CD8-positive, alpha-beta memory T cell (primary cell): ENCODE data around the gene TP63. TPM values are rescaled to one million over a fixed set of nuclear protein-coding genes. Genes with fewer than 3 reads are reported as not detected.

Experiments
- CTCF ChIA-PET: fragments of 350-600 bp; sonication (Branson Sonifier 250); formaldehyde crosslinking; loops from one replicate; lab custom pipeline; 2021; ENCODE audit warnings: antibody characterized with exemption; lab: Charles Lee
- POLR2A ChIA-PET: fragments of 350-600 bp; sonication (Branson Sonifier 250); formaldehyde crosslinking; loops from one replicate; lab custom pipeline; 2021; ENCODE audit warnings: antibody characterized with exemption; lab: Charles Lee
- DNase-seq, 5 donors: peaks; one replicate each; pipeline versions ENCODE4 v3.0.0 to v3.0.0-alpha.2; 2020 to 2022; ENCODE audit warnings: mixed read lengths in 1 of 5
- H3K27ac ChIP-seq: one replicate; pipeline ENCODE4 v1.7.0; 2013; ENCODE audit warnings: low read depth, mild to moderate bottlenecking, low read length, moderate library complexity
- H3K27me3 ChIP-seq: 2 replicates; pipeline ENCODE4 v1.7.0; 2013; ENCODE audit warnings: low read length, mild to moderate bottlenecking; ENCODE audit not compliant: insufficient read depth, poor library complexity, severe bottlenecking
- H3K36me3 ChIP-seq: 2 replicates; pipeline ENCODE4 v1.7.0; 2013; ENCODE audit warnings: mild to moderate bottlenecking, low read length, moderate library complexity; ENCODE audit not compliant: insufficient read depth
- H3K4me1 ChIP-seq: 2 replicates; pipeline ENCODE4 v1.7.0; 2013; ENCODE audit warnings: mild to moderate bottlenecking, low read length, moderate library complexity; ENCODE audit not compliant: insufficient read depth
- H3K4me3 ChIP-seq: 2 replicates; pipeline ENCODE4 v1.7.0; 2013; ENCODE audit warnings: mild to moderate bottlenecking, low read length
- H3K9me3 ChIP-seq: 2 replicates; pipeline ENCODE4 v1.7.0; 2013; ENCODE audit warnings: mild to moderate bottlenecking, low read length
- H3K27ac Mint-ChIP-seq, 8 donors: one replicate each; pipeline ENCODE4 v1.8.0; 2020 to 2021; ENCODE audit warnings: mixed read lengths in 8 of 8, mild to moderate bottlenecking in 6 of 8, inconsistent platforms in 3 of 8, moderate library complexity in 3 of 8
- H3K27me3 Mint-ChIP-seq, 2 donors: one replicate each; pipeline ENCODE4 v1.8.0; 2020 to 2021; ENCODE audit warnings: mixed read lengths in 2 of 2, mild to moderate bottlenecking in 1 of 2, moderate library complexity in 1 of 2
- H3K36me3 Mint-ChIP-seq, 3 donors: one replicate each; pipeline ENCODE4 v1.8.0; 2020 to 2021; ENCODE audit warnings: mixed read lengths in 3 of 3, inconsistent platforms in 1 of 3, mild to moderate bottlenecking in 1 of 3
- H3K4me1 Mint-ChIP-seq, 3 donors: one replicate each; pipeline ENCODE4 v1.8.0; 2020 to 2021; ENCODE audit warnings: mixed read lengths in 3 of 3, inconsistent platforms in 1 of 3, mild to moderate bottlenecking in 1 of 3
- H3K4me3 Mint-ChIP-seq, 7 donors: one replicate each; pipeline ENCODE4 v1.8.0; 2020 to 2021; ENCODE audit warnings: mixed read lengths in 7 of 7, mild to moderate bottlenecking in 6 of 7, moderate library complexity in 4 of 7, inconsistent platforms in 2 of 7
- H3K9me3 Mint-ChIP-seq, 5 donors: one replicate each; pipeline ENCODE4 v1.8.0; 2020 to 2022; ENCODE audit warnings: mixed read lengths in 5 of 5, mild to moderate bottlenecking in 3 of 5, moderate library complexity in 2 of 5, inconsistent platforms in 1 of 5
- polyA plus RNA-seq: library from polyadenylated mRNA; unstranded; fragments of 300-500 nt; fragmentation: Illumina TruSeq; gene quantifications from one replicate; pipeline ENCODE4 v1.2.3, GENCODE V29; 2021
- total RNA-seq, 2 experiments: library from RNA; stranded (reverse); gene quantifications; one replicate each; pipeline ENCODE4 v1.2.3, GENCODE V29; 2021

TP63 gene
- total and polyA plus RNA-seq, 3 experiments from 2014 or later: 0.13 to 0.82 (median 0.31) TPM

DNA sequence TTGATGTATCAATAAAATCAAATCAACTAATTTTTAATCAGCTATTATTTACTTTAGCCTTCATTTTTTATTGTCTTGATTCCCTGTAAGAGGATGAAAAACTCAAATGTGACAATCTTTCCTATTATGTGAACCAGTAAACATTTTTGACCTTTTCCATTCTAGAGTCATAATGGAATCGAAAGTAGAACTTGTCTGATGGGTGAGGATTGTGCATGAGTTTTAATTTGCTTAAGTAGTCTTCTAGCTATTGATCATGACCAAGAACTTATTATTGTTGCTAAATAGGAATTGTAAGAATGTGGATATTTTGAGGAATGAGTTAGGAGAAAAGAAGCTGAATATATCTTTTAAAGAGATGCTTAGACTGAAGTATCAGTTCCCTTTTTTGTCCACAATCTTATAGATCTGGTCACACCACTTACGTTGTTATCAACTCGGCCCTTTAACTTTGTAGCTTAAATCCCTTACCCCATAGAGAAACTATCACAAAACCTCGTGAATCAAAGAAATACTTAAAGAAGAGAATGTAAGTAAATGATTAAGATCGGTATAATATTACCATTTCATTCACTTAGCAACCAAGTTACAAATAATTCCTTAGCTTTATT, 147.3 kb downstream of the TP63 start:
- H3K36me3 Mint-ChIP-seq: no peaks in the 10 kb centered on the region
- no peaks in the 10 kb centered on the region for H3K4me1 ChIP-seq
- H3K27ac Mint-ChIP-seq: no peak overlapping the region
- no peaks in the 10 kb centered on the region for H3K9me3 ChIP-seq
- H3K9me3 Mint-ChIP-seq: no peaks in the 10 kb centered on the region
- no peak overlapping the region for H3K4me3 ChIP-seq
- H3K4me3 Mint-ChIP-seq: no peak overlapping the region
- no peak for DNase-seq
- no peaks in the 10 kb centered on the region for H3K36me3 ChIP-seq
- peaks cover 0 to 3% of the 10 kb centered on the region in 2 donors for H3K27me3 Mint-ChIP-seq
- no peaks in the 10 kb centered on the region for H3K27me3 ChIP-seq
- CTCF ChIA-PET: interaction anchor here (1.3 kb wide), 1 partner anchor 10 kb away, joined by 3 read pairs; no protein-coding TSS in a partner anchor
- POLR2A ChIA-PET: no interaction called here
- no peak overlapping the region for H3K27ac ChIP-seq
- H3K4me1 Mint-ChIP-seq: no peaks in the 10 kb centered on the region

- H3K27me3 Mint-ChIP-seq: peaks cover 0 to 3% of the 10 kb centered on the region in 2 donors
- Histone ChIP-seq H3K4me3 (no peak overlapping the region), H3K27me3 (no peaks in the 10 kb centered on the region), H3K4me1 (no peaks in the 10 kb centered on the region), H3K9me3 (no peaks in the 10 kb centered on the region), H3K36me3 (no peaks in the 10 kb centered on the region), H3K27ac (no peak overlapping the region)
- DNase-seq: no peak
- ChIA-PET CTCF (interaction anchor here (1.3 kb wide), 1 partner anchor 10 kb away, joined by 3 read pairs; no protein-coding TSS in a partner anchor), POLR2A (no interaction called here)
- H3K4me1 Mint-ChIP-seq: no peaks in the 10 kb centered on the region
- H3K4me3 Mint-ChIP-seq: no peak overlapping the region
- no peaks in the 10 kb centered on the region for H3K9me3 Mint-ChIP-seq
- H3K27ac Mint-ChIP-seq: no peak overlapping the region
- no peaks in the 10 kb centered on the region for H3K36me3 Mint-ChIP-seq
Observed at GRCh38 chr3:189779166-189779565, 148.0 kb downstream of the TP63 start.

DNA sequence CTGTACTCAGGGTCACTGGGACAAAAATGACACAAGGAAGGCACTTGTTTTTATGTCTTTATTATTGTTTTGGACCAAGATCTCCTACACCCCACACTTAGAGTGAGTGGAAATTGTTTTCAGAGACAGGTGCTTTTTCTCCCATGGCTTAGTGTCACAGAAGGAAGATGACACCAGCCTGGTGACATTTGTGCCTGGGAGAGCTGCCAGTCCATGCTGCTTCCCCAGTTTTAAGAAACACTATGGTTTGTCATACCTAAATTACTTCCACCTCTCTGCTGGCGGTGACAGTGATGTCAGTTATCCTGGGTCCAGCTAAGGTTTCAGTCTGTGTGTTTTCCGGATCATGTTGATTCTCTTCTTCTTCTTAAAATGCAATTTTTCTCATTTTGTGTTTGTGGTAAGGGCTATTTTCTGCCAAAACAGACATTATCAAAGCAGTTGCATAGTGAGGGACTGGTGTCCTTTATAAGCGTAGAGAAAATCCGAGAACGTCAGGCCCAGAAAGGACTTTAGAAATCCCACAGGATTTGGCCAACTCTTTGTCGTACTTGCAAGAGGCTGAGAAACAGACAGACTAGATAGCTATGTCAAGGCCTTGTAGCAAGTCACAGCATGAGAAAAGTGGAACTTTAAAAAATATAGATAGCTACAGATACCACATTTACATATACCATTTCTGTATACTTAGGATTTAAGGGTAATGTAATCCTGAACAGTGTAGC, 149.5 kb downstream of the TP63 start:
- H3K27ac ChIP-seq: no peak overlapping the region
- H3K27ac Mint-ChIP-seq: no peak overlapping the region
- H3K4me1 ChIP-seq: no peaks in the 10 kb centered on the region
- H3K27me3 Mint-ChIP-seq: peaks cover 0 to 3% of the 10 kb centered on the region in 2 donors
- no peak overlapping the region for H3K4me3 Mint-ChIP-seq
- no peaks in the 10 kb centered on the region for H3K9me3 ChIP-seq
- H3K36me3 ChIP-seq: no peaks in the 10 kb centered on the region
- CTCF ChIA-PET: interaction anchor here (1.1 kb wide), 1 partner anchor 13 kb away, joined by 3 read pairs; no protein-coding TSS in a partner anchor
- no peaks in the 10 kb centered on the region for H3K36me3 Mint-ChIP-seq
- DNase-seq: no peak
- H3K4me3 ChIP-seq: no peak overlapping the region
- no peaks in the 10 kb centered on the region for H3K27me3 ChIP-seq
- no peaks in the 10 kb centered on the region for H3K9me3 Mint-ChIP-seq
- no peaks in the 10 kb centered on the region for H3K4me1 Mint-ChIP-seq
- POLR2A ChIA-PET: no interaction called here

GRCh38 chr3:189781415-189781814, 150.2 kb downstream of the TP63 start:
- H3K36me3 Mint-ChIP-seq: no peaks in the 10 kb centered on the region

GRCh38 chr3:189786479-189787064, 155.4 kb downstream of the TP63 start:
- H3K27me3 Mint-ChIP-seq: no peaks in the 10 kb centered on the region
- no peak overlapping the region for H3K27ac ChIP-seq
- POLR2A ChIA-PET: no interaction called here
- DNase-seq: no peak
- CTCF ChIA-PET: no interaction called here
- no peaks in the 10 kb centered on the region for H3K4me1 ChIP-seq
- peaks cover 4 to 5% (median 4%) of the 10 kb centered on the region in 3 donors for H3K4me1 Mint-ChIP-seq
- no peaks in the 10 kb centered on the region for H3K27me3 ChIP-seq
- no peaks in the 10 kb centered on the region for H3K36me3 Mint-ChIP-seq
- no peak overlapping the region for H3K4me3 ChIP-seq
- H3K9me3 ChIP-seq: no peaks in the 10 kb centered on the region
- H3K4me3 Mint-ChIP-seq: no peak overlapping the region
- no peaks in the 10 kb centered on the region for H3K36me3 ChIP-seq
- H3K9me3 Mint-ChIP-seq: no peaks in the 10 kb centered on the region
- no peak overlapping the region for H3K27ac Mint-ChIP-seq

More at GRCh38 chr3:189781415-189781814, 150.2 kb downstream of the TP63 start:
- Mint-ChIP-seq H3K4me3 (no peak overlapping the region), H3K4me1 (no peaks in the 10 kb centered on the region), H3K9me3 (no peaks in the 10 kb centered on the region), H3K27ac (no peak overlapping the region), H3K27me3 (peaks cover 0 to 3% of the 10 kb centered on the region in 2 donors)
- Histone ChIP-seq H3K27me3 (no peaks in the 10 kb centered on the region), H3K4me1 (no peaks in the 10 kb centered on the region), H3K36me3 (no peaks in the 10 kb centered on the region), H3K27ac (no peak overlapping the region), H3K9me3 (no peaks in the 10 kb centered on the region), H3K4me3 (no peak overlapping the region)
- no peak for DNase-seq
- POLR2A ChIA-PET: no interaction called here
- CTCF ChIA-PET: interaction anchor here (1.1 kb wide), 1 partner anchor 12 kb away, joined by 3 read pairs; no protein-coding TSS in a partner anchor

GRCh38 chr3:189787191-189787590, 156.0 kb downstream of the TP63 start:
- no peak overlapping the region for H3K4me3 Mint-ChIP-seq
- no peaks in the 10 kb centered on the region for H3K9me3 Mint-ChIP-seq
- H3K27ac Mint-ChIP-seq: no peak overlapping the region
- H3K4me1 Mint-ChIP-seq: peaks cover 4 to 5% (median 4%) of the 10 kb centered on the region in 3 donors
- no peaks in the 10 kb centered on the region for H3K9me3 ChIP-seq
- H3K27me3 ChIP-seq: no peaks in the 10 kb centered on the region
- H3K4me3 ChIP-seq: no peak overlapping the region
- H3K27me3 Mint-ChIP-seq: peaks cover 2 to 4% of the 10 kb centered on the region in 2 donors
- H3K27ac ChIP-seq: no peak overlapping the region
- CTCF ChIA-PET: no interaction called here
- no peaks in the 10 kb centered on the region for H3K36me3 ChIP-seq
- no peaks in the 10 kb centered on the region for H3K4me1 ChIP-seq
- POLR2A ChIA-PET: no interaction called here
- H3K36me3 Mint-ChIP-seq: no peaks in the 10 kb centered on the region
- no peak for DNase-seq

- Histone ChIP-seq H3K9me3 (no peaks in the 10 kb centered on the region), H3K4me3 (no peak overlapping the region), H3K27me3 (no peaks in the 10 kb centered on the region), H3K36me3 (no peaks in the 10 kb centered on the region), H3K4me1 (no peaks in the 10 kb centered on the region), H3K27ac (no peak overlapping the region)
- H3K4me1 Mint-ChIP-seq: peaks cover 4 to 5% (median 4%) of the 10 kb centered on the region in 3 donors
- no peak overlapping the region for H3K4me3 Mint-ChIP-seq
- H3K9me3 Mint-ChIP-seq: no peaks in the 10 kb centered on the region
- ChIA-PET POLR2A (no interaction called here), CTCF (no interaction called here)
- DNase-seq: no peak
- no peak overlapping the region for H3K27ac Mint-ChIP-seq
- H3K27me3 Mint-ChIP-seq: peaks cover 4 to 6% of the 10 kb centered on the region in 2 donors
- no peaks in the 10 kb centered on the region for H3K36me3 Mint-ChIP-seq
Observed at GRCh38 chr3:189787632-189788031, 156.4 kb downstream of the TP63 start.

- Histone ChIP-seq H3K36me3 (no peaks in the 10 kb centered on the region), H3K9me3 (no peaks in the 10 kb centered on the region), H3K27ac (no peak overlapping the region), H3K4me3 (no peak overlapping the region), H3K27me3 (no peaks in the 10 kb centered on the region), H3K4me1 (no peaks in the 10 kb centered on the region)
- Mint-ChIP-seq H3K27ac (no peak overlapping the region), H3K9me3 (no peaks in the 10 kb centered on the region), H3K36me3 (no peaks in the 10 kb centered on the region), H3K27me3 (peaks cover 4 to 10% of the 10 kb centered on the region in 2 donors), H3K4me1 (peaks cover 4 to 5% (median 4%) of the 10 kb centered on the region in 3 donors), H3K4me3 (no peak overlapping the region)
- POLR2A ChIA-PET: no interaction called here
- DNase-seq: no peak
- CTCF ChIA-PET: no interaction called here
Observed at GRCh38 chr3:189789432-189789831, 158.2 kb downstream of the TP63 start.
